SH-SY5Y (cell line): ENCODE data around the gene CDK5.

Experiments
- GATA2 ChIP-seq: IDR thresholded peaks from 2 replicates; pipeline ENCODE4 v1.6.1; 2011; ENCODE audit warnings: mild to moderate bottlenecking, low read depth, low read length
- GATA3 ChIP-seq: IDR thresholded peaks from 2 replicates; pipeline ENCODE4 v1.6.1; 2011; ENCODE audit warnings: low read depth, mild to moderate bottlenecking, low read length, moderate library complexity

Gene CDK5

DNA sequence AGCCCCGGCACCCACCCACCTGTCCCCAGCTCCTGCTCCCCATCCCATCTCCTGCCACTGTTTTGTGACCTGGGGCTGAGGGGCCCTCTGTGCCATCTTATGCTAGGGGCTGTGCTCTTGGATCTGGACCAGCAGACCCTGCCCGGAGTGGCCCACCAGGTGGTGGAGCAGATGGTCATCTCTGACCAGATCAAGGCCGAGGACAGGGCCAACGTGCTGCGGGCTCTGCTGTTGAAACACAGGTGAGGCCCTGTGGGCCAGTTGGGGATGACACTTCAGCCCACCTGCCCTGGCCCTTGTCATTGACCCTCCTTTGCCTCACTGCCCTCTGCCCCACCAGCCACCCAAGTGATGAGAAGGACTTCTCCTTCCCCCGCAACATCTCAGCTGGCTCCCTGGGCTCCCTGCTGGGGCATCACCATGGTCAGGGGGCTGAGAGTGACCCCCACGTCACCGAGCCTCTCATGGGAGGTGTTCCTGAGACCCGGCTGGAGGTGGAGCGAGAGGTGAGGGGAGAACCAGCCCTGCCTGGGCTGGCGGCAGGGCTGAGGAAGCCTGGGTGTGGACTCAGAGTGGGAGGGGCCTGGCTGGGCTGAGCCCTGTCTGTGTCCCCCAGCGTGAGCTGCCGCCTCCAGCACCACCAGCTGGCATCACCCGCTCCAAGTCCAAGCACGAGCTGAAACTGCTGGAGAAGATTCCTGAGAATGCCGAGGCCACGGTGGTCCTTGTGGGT lies 12.3 kb upstream of the CDK5 start:
- no peak for TF ChIP-seq GATA3

DNA sequence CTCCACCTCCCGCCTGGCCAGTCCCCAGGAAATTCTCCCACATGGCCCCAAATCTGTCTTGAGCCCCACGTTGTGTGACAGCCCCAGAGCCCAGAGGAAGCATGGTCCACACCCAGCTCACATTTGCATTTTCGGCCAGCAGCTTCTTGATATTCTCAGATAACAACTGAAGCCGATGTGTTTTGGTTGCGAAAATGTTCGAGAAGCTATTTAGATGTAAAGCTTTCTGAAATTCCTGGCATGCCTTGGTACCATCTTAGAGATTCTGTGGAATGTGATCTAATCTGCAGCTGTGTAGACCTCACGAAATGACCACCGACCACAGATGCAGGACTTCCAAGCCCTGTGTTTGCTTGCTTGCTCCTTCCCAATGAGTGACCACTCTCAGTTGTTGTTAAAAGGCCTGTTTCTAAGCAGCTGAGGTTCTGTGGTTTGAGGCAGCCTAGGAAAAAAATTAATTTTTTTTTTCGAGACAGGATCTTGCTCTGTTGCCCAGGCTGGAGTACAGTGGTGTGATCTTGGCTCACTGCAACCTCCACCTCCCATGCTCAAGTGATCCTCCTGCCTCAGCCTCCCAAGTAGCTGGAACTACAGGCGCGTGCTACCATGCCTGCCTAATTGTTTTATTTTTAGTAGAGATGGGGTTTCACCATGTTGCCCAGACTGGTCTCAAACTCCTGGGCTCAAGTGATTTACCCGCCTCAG lies 10.5 kb upstream of the CDK5 start:
- TF ChIP-seq GATA2 = no peak
- TF ChIP-seq GATA3 = no peak

DNA sequence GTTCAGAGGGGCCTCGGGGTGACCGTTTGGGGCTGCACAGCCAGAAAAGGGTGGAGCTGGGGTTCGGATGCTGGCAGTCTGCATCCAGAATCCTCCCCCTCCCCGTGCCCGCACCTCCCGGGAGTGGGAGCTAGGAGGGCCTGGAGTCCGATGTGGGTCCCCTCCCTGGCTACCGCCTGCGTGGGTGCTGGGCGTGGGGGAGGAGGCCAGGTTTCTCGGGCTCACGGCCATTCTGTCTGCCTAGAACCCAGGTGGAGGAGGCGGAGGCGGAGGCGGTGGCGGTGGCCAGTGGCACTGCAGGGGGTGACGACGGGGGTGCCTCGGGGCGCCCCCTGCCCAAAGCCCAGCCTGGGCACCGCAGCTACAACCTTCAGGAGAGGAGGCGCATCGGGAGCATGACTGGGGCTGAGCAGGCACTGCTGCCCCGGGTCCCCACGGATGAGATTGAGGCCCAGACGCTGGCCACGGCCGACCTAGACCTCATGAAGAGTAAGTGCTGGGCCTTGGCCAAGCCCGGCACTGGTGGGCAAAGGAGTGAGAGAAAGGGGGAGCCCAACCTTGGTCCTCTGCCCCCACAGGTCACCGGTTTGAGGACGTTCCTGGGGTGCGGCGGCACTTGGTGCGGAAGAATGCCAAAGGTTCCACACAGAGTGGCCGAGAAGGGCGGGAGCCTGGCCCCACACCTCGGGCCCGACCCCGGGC lies 8.7 kb upstream of the CDK5 start:
- TF ChIP-seq GATA2 (no peak), GATA3 (no peak)

DNA sequence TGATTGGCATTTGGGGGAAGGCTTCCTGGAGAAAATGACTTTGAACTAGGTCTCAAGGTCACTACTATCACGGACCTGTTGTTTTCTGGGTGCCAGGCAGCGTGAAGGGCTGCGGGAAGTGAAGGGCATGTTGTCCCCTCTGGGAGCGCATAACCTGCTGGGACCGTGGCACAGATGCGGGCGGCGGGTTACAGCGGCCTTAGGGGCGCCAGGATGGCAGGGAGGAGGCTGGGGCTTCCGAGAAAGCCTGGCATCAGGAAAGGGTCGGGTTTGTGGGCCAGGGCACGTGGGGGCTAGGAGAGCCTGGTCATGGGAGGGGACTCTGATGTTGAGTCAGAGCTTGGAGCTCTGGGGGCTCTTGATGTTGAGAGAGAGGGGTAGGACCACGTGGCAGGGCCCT lies 7.8 kb upstream of the CDK5 start:
- no peak for TF ChIP-seq GATA2
- TF ChIP-seq GATA3 = no peak

DNA sequence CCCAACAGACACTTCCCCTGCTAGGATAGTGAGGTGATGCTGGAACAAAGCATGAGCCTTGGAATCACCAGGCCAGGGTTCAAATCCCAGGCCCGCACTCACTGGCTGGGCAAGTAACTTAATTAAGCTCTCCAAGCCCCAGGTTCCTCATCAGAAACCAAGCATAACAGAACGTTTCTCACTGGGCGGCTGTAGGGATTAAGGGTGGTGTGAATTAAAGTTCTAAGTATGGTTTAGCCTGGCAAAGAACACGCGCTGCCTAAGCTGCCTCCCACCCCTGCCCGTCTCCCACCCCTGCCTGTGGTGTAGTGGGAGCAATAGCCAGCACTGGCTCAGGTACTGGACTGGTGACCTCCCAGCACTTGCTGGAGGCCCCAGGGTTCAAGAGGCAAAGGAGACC lies 7.3 kb upstream of the CDK5 start:
- no peak for TF ChIP-seq GATA2
- TF ChIP-seq GATA3 = no peak

DNA sequence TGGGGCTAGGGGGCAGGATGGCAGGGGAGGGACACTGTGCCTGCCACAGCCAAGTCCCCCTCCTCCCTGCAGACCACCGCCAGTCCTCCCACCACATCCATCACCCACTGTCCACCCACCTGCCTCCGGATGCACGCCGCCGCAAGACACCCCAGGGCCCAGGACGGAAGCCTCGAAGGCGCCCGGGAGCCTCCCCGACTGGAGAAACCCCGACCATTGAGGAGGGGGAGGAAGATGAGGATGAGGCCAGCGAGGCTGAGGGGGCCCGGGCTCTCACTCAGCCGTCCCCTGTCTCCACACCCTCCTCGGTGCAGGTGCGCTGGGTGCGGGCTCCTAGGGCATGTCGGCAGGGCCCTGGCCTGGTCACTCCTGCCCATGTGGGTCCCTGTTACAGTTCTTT lies 6.8 kb upstream of the CDK5 start:
- TF ChIP-seq GATA2 (no peak), GATA3 (no peak)

DNA sequence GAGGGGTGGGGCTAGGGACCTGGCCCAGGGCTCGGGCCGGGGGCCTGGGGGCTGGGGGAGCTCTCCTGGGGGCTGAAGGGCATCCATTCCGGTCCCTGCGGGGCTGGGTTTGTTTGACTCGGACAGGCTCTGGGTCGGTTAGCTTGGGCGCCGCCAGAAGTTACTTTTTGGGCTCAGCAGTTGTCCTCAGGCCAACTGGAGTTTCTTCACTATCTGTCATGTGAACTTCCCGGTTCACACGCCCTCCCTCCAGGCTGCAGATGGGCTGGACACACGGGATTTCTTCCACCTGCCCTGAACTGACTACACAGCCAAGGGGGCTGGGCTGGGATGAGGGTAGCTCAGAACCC lies 5.5 kb upstream of the CDK5 start:
- TF ChIP-seq GATA3 (no peak), GATA2 (no peak)

DNA sequence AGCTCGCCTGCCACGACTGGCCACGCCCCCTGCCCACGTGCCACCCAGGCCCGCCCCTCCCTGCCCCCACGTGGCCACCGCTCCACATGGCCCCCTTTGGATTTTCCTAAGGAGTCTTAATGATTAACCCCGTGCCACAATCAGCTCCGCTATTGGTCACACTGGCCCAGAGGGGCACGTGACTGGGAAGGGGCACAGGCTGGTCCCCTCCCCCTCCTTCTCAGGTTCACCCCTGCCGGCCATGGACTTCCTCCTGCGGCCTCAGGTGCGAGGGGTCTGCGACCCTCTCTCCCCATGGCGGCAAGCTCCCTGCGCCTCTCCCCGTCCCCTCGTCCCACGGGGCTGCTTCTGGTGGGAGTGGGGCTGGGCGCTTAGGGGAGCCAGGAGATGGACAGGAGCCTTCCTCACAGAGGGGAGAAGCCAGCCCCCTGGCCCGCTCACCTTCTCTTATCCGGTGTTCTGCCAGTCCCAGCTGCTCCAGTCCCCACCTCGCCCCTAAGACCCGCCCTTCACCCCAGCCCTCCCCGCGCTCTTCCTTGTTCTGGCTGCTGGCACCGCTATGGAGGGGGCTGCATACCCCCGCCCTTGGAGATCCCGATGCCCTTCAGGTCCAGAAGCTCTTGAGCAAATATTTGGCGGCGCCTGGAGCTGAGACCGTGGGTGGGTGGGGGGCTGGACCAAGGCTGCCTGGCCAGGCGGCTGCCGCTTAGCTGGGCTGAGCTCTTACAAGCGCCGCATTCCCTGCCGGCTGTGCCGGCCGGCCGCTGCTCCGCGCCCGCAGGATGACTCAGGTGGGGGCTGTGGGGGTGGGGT lies 4.9 kb upstream of the CDK5 start:
- TF ChIP-seq GATA2 = no peak
- no peak for TF ChIP-seq GATA3

DNA sequence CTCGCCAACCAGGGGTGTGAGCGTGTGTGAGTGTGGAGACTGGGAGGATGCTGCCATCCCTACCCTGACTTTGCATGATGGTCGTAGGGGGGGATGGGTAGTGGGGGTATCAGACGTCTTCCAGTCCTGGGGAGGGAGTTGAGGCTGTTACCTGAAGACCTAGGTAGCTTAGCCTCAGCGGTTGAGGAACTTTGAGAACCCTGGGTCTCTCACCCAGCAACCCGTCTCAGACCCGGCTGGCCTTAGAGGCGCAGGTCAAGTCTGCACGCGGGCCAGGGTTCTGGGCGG lies 4.4 kb upstream of the CDK5 start:
- TF ChIP-seq GATA2 (no peak), GATA3 (no peak)

DNA sequence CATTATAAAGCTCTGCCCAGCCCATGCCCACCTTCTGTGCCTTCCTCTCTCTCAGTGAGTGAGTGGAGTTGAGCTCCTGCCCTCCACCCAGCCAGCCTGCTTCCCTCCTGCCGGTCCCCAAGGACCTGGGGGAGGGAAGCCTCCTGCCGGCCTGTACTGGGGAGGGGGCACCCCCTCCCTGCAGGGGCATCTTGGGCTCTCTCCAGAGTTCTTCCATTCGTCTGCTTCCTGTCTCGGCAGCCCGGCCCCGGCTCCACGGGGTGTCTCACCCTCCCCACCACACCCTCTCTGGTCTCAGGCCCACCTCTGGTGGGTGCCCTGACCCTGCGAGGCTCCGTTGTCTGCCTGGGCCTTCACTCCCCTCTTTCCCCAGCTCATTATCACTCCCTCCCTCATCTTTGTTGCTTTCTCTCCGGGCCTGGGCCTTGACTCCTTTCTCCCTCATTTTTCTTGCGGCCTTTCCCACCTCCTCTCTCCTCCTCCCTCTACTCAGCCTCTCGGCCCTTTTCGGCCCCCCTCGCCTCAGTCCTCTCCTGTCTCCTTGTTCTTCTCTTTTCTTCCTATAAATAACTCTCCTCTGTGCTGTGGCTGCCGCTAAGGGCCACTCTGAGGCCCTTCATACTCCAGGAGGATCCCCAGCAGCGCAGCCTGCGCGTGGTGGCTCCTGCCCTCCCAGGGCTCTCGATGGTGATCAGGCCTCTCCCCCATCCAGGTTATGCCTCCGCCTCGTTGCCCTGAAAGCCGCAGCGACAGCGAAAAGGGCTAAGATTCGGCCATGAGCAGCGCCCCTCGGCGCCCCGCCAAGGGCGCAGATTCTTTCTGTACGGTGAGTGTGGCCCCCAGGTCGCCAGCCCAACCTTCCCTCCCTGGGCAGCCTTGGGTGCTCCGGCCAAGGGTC lies 3.8 kb upstream of the CDK5 start:
- TF ChIP-seq GATA3 (no peak), GATA2 (no peak)

DNA sequence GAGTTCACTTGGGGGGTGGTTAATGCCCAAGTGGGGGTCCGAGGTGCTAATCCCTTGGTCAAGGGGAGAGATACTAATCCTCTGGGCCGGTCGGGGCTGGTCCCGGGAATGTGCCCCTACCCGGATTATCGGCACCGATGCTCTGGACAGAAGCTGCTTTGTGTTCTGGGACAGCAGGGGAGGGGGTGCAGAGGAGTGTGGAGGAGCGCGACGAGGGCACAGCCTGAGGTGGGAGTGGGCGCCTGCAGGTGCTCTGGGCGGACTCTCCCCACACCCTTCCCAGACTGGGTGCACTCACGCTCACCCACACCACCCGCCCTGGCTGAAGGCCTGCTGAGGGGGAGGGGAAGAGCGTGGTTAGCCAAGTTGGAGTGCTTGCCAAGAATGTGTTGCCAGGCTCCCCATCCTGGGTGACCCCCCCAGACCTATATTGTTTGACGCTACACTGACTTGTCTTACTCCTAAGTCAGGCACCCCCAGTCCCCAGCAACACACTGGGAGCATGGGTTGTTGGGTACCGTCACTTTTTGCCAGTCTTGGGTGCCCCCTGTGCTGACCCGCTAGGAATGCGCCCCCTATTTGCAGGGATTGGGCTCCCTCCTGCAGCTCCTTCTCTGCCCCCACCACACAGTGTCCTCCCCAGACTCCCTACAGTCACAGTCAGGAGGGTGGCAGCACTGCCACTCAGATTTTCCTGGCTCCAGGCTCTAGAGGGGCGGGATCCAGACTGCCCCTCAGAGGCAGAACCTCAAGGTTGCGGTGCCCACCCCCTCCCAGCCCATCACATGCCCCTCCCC lies 2.9 kb upstream of the CDK5 start:
- TF ChIP-seq GATA2 (no peak), GATA3 (no peak)

DNA sequence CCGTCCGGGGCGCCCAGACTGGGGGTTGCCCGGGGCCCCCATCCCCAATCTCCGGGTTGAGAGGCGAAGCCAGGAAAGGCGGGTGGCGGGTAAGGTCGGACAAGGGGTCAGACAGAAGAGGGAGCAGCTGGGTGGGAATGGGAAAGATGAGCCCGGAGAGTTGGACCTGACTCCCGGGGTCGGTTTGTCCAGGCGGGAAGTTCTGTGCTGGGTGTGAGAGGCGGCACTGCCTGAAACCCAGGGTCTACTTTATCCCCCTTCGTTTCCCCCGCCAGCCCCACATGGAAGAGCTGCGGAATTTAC lies 2.4 kb upstream of the CDK5 start:
- no peak for TF ChIP-seq GATA2

DNA sequence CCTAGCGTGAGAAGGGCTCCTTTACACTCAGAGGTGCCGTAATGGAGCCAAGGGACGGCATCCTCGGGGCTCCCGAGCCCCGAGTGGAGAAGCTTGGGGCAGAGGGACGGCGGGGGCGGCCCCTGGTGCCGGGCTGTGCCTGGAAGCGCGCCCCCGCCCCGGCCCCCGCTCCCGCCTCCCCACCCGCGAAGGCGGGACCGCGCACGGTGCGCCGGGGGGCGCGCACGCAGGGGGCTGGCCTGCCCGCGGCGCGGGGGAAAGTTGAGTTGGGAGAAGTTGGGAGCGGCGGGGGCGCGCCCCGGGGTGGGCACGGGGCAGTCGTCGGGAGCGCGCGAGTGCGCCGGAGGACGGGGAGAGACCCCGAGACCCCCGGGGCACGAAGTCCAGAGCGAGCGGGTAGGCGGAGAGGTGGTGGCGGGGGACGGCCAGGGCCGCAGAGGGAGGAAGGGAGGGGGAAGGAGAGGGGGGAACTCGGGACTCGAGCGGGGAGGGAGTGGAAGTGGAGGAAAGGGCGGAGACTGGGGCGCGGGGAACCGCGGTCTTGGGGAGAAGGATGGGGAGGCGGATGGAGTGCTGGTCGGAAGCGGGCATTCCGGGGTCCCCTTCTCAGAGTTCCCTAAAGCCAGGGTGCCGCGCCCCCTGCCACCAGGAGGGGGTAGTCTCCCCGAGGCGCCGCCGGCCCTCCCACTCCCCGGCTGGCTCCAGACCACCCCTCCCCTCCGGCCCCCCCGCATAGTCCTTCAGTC lies 1.8 kb upstream of the CDK5 start, which contains the start of gene SLC4A2:
SLC4A2 (plus strand) TSS at position 223 of the 746 bp plus-strand sequence. CDS start 2,399 bp downstream, outside the sequence.
- TF ChIP-seq GATA3 (no peak), GATA2 (no peak)
